IMR-90 (cell line): ENCODE data around the gene MCTP2.

Source experiments
- CTCF ChIP-seq: conservative IDR thresholded peaks from 2 replicates; pipeline ENCODE4 v1.5.1; 2012; ENCODE audit warnings: mild to moderate bottlenecking, low read depth, low read length, improper control_type of control experiment
- MAZ ChIP-seq: IDR thresholded peaks from 2 replicates; pipeline ENCODE4 v1.6.1; 2012; ENCODE audit warnings: low read depth, mild to moderate bottlenecking, low read length, improper control_type of control experiment, moderate library complexity, borderline replicate concordance
- POLR2A ChIP-seq: IDR thresholded peaks from 2 replicates; pipeline ENCODE4 v1.6.1; 2012; ENCODE audit warnings: mild to moderate bottlenecking, low read depth, low read length
- RAD21 ChIP-seq: IDR thresholded peaks from 2 replicates; pipeline ENCODE4 v1.6.1; 2012; ENCODE audit warnings: low read length, improper control_type of control experiment
- RFX5 ChIP-seq: IDR thresholded peaks from 2 replicates; pipeline ENCODE4 v1.8.0; 2012; ENCODE audit warnings: low read depth, mild to moderate bottlenecking, low read length, moderate library complexity

- no peak for TF ChIP-seq CTCF
- TF ChIP-seq POLR2A = no peak
- TF ChIP-seq RFX5 = no peak
- TF ChIP-seq MAZ = no peak
- no peak for TF ChIP-seq RAD21
Observed at GRCh38 chr15:94290730-94291129, 59.4 kb downstream of the MCTP2 start.
